ENCODE results near the gene FKBP5. TPM values are rescaled to one million over a fixed set of nuclear protein-coding genes. Genes with fewer than 3 reads are reported as not detected.
"Not testable (repeated sequence)": the region's sequence is repeated elsewhere in the genome, so short reads cannot be mapped to it uniquely, and the experiment has no call there.

The FKBP5 gene
- total RNA-seq, 1 donor from 2014 or later = 108 TPM

DNA sequence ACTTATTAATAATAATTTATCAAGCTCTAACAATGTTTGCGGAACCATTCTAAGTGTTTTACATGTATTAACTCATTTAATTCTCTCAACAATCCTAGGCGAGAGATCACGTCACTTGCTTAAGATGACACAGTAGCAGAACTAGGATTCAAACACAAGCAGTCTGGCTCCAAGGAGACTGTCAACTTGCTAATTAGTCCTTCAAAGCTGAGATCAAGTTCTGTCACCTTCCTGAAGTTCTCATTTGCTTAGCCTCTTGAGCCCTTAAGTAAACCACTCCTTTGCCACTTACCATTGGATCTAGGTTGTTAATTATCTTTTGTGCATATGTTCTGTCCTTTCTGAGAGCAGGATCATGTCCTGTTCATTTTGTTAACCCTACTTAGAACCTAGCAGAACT is 14.1 kb downstream of the FKBP5 start:
- no peak for DNase-seq (ENCODE audit: extremely low spot score, unreplicated experiment)
- Mint-ChIP-seq H3K4me1 (ENCODE audit: unreplicated experiment) (peaks cover 73% of the 10 kb centered on the region), H3K9me3 (ENCODE audit: unreplicated experiment) (no peaks in the 10 kb centered on the region), H3K4me3 (ENCODE audit: unreplicated experiment) (no peak overlapping the region), H3K27ac (ENCODE audit: unreplicated experiment) (no peak overlapping the region), H3K36me3 (ENCODE audit: unreplicated experiment) (peaks cover 16% of the 10 kb centered on the region), H3K27me3 (ENCODE audit: unreplicated experiment) (no peaks in the 10 kb centered on the region)
- TF ChIP-seq, protein P1, sequence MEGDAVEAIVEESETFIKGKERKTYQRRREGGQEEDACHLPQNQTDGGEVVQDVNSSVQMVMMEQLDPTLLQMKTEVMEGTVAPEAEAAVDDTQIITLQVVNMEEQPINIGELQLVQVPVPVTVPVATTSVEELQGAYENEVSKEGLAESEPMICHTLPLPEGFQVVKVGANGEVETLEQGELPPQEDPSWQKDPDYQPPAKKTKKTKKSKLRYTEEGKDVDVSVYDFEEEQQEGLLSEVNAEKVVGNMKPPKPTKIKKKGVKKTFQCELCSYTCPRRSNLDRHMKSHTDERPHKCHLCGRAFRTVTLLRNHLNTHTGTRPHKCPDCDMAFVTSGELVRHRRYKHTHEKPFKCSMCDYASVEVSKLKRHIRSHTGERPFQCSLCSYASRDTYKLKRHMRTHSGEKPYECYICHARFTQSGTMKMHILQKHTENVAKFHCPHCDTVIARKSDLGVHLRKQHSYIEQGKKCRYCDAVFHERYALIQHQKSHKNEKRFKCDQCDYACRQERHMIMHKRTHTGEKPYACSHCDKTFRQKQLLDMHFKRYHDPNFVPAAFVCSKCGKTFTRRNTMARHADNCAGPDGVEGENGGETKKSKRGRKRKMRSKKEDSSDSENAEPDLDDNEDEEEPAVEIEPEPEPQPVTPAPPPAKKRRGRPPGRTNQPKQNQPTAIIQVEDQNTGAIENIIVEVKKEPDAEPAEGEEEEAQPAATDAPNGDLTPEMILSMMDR (IDR thresholded peaks at IDR 0.05) = no peak

DNA sequence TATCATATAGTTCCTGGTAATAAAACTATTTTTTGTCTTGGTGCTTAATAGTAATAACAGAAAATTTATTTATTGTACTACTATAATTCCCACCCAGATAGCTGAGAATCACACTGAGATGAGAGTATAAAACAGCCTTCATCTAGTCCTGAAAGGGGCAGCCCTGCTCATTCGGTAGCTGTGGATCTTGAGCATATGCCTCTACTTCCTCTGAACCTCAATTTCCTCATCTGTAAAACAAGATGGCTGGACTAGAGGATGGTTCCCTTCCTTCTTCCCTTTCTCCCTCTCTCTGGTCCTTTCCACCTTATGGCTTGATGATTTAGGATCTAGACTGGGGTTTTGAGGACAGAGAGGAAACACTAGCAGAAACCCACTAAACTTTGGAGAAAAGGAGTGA is 15.0 kb downstream of the FKBP5 start:
- Mint-ChIP-seq H3K4me3 (ENCODE audit: unreplicated experiment) (no peak overlapping the region), H3K27ac (ENCODE audit: unreplicated experiment) (peak overlapping the region; percentile 25), H3K4me1 (ENCODE audit: unreplicated experiment) (peaks cover 72% of the 10 kb centered on the region), H3K36me3 (ENCODE audit: unreplicated experiment) (peaks cover 9% of the 10 kb centered on the region), H3K9me3 (ENCODE audit: unreplicated experiment) (no peaks in the 10 kb centered on the region), H3K27me3 (ENCODE audit: unreplicated experiment) (no peaks in the 10 kb centered on the region)
- TF ChIP-seq, protein P1 (IDR thresholded peaks at IDR 0.05) = no peak
- DNase-seq (ENCODE audit: extremely low spot score, unreplicated experiment) = no peak

DNA sequence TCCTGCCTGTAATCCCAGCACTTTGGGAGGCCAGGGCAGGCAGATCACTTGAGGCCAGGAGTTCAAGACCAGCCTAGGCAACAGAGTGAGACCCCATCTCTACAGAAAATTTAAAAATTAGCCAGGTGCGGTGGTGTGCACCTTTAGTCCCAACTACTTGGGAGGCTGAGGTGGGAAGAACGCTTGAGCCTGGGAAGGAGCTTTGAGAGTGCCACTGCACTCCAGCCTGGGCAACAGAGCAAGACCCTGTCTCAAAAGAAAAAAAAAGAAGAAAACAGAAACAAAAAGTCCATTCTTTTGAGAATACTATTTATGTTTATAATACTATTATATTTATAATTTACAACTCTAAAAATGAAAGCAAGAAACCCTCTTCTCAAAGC is 15.4 kb downstream of the FKBP5 start:
- not testable (repeated sequence) for H3K9me3 Mint-ChIP-seq (ENCODE audit: unreplicated experiment); H3K27me3 Mint-ChIP-seq (ENCODE audit: unreplicated experiment); DNase-seq (ENCODE audit: extremely low spot score, unreplicated experiment); H3K4me3 Mint-ChIP-seq (ENCODE audit: unreplicated experiment); H3K36me3 Mint-ChIP-seq (ENCODE audit: unreplicated experiment); H3K27ac Mint-ChIP-seq (ENCODE audit: unreplicated experiment)
- peaks cover 72% of the 10 kb centered on the region for H3K4me1 Mint-ChIP-seq (ENCODE audit: unreplicated experiment)

DNA sequence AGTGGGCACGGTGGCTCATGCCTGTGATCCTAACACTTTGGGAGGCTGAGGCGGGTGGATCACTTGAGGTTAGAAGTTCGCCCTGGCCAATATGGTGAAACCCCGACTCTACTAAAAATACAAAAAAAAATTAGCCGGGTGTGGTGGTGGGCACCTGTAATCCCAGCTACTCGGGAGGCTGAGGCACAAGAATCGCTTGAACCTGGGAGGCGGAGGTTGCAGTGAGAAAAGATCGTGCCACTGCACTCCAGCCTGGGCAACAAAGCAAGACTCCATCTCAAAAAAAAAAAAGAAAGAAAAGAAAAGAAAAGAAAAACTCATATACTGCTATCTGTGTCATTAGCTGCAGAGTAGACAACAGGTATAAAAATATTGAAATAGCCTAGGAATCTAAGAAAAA is 18.3 kb downstream of the FKBP5 start:
- not testable (repeated sequence) for DNase-seq (ENCODE audit: extremely low spot score, unreplicated experiment); H3K4me3 Mint-ChIP-seq (ENCODE audit: unreplicated experiment); H3K9me3 Mint-ChIP-seq (ENCODE audit: unreplicated experiment); H3K36me3 Mint-ChIP-seq (ENCODE audit: unreplicated experiment); H3K27me3 Mint-ChIP-seq (ENCODE audit: unreplicated experiment)
- peak overlapping the region; percentile 97 for H3K27ac Mint-ChIP-seq (ENCODE audit: unreplicated experiment)
- H3K4me1 Mint-ChIP-seq (ENCODE audit: unreplicated experiment) = peaks cover 62% of the 10 kb centered on the region

DNA sequence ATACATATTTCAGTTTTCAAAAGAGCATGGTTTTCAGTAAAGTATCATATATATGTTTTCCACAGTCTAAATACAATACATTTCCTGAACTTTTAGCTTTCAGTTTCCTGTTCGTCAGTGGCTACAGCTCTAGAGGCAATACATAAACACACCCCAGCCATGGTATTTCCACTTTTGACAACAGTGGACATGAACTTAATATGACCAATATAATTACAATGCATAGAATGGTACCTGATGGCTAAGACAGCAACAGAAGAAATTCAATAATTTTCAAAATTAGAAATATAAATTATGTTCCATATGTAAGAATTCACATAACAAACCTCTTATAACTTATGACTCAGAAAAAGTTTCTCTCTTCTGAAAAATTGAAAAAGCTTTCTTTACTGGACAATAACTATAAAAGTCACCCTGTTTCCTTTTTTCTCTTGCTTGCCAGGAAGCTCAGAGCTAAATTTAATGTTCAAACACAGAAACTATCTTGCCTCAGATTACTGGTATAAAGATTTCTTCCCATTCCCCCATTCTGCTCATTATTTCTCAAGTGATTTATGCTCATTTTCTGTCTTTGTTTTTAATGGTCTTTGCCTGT is 19.2 kb downstream of the FKBP5 start:
- peak overlapping the region; percentile 97 for H3K27ac Mint-ChIP-seq (ENCODE audit: unreplicated experiment)
- no peaks in the 10 kb centered on the region for H3K9me3 Mint-ChIP-seq (ENCODE audit: unreplicated experiment)
- H3K27me3 Mint-ChIP-seq (ENCODE audit: unreplicated experiment) = no peaks in the 10 kb centered on the region
- DNase-seq (ENCODE audit: extremely low spot score, unreplicated experiment) = no peak
- peak overlapping the region; percentile 58 for H3K4me3 Mint-ChIP-seq (ENCODE audit: unreplicated experiment)
- H3K4me1 Mint-ChIP-seq (ENCODE audit: unreplicated experiment) = peaks cover 55% of the 10 kb centered on the region
- TF ChIP-seq, protein P1 (IDR thresholded peaks at IDR 0.05) = no peak
- H3K36me3 Mint-ChIP-seq (ENCODE audit: unreplicated experiment) = peaks cover 7% of the 10 kb centered on the region

DNA sequence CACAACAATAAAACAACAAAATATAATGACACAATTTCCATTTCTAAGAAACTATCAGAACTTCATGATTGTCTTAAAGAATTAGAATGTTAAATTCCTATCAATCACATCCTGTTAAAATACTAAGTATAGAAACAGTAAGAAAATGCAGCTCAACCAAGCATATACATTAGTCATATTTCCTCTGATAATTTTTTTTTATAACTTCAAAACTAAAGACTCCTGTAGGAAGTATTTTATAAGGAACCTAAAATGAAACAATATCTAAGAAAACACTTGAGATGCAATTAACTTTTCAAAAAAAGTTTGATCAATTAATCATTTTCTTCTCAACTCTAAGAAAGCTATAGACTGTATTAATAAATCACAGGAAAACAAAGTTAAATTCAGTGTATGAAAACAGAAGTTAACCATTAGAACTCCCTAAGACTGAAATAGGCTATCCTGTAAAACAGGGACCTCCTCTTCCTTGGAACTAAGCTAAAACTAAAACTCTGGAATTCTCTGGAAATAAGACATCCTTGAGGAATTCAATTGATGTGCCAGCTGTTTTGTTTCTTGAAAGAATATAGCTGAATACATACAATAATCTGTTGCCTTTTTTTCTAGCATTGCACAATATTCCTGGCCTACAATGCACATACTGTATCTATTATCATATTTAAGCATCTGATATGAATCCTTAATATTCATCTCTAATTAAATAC is 19.8 kb downstream of the FKBP5 start:
- H3K27ac Mint-ChIP-seq (ENCODE audit: unreplicated experiment) = peak overlapping the region; percentile 97
- peaks cover 7% of the 10 kb centered on the region for H3K36me3 Mint-ChIP-seq (ENCODE audit: unreplicated experiment)
- no peaks in the 10 kb centered on the region for H3K27me3 Mint-ChIP-seq (ENCODE audit: unreplicated experiment)
- no peaks in the 10 kb centered on the region for H3K9me3 Mint-ChIP-seq (ENCODE audit: unreplicated experiment)
- H3K4me3 Mint-ChIP-seq (ENCODE audit: unreplicated experiment) = peak overlapping the region; percentile 58
- peaks cover 49% of the 10 kb centered on the region for H3K4me1 Mint-ChIP-seq (ENCODE audit: unreplicated experiment)
- DNase-seq (ENCODE audit: extremely low spot score, unreplicated experiment) = no peak
- TF ChIP-seq, protein P1 (IDR thresholded peaks at IDR 0.05) = no peak
